GM19328 (cell line): ENCODE measurements around the gene MB.

Experiments
- ATAC-seq: cut with Tn5 transposase; IDR thresholded peaks from one replicate; pipeline ENCODE4 v1.9.1; 2021; ENCODE audit warnings: mild to moderate bottlenecking, moderate library complexity; ENCODE audit not compliant: unreplicated experiment

MB gene

DNA sequence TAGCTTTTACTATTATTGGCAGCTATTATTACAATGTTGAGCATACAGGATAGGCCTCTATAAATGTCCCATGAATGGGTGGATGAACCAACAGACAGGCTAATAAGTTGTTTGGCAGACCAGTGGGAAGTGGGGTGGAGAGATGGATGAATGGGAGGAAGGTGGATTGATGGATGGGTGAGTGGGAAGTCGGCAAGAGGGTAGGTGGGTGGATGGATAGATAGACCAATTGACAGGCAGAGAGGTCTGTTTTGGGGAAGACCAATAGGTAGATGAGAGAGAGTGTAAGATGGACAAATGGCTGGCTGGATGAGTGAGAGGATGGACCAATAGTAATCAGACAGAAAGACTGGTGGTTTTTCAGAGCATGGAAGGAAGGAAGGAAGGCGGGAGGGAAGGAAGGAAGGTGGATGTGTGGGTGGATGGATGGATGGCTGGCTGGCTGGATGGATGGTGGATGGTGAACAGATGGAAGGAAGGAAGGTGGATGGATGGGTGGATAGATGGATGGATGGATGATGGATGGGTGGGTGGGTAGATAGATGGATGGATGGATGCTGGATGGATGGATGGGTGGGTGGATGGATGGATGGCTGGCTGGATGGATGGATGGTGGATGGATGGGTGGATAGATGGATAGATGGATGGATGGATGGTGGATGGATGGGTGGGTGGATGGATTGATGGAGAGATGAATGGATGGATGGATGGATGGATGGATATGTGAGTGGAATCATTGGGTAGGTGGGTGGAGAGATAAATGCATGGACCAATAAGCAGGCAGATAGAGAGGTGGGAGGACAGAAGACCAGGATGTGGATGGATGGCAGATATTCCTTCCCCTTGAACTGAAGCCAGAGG, 39.1 kb downstream of the MB start:
- no peak for ATAC-seq

DNA sequence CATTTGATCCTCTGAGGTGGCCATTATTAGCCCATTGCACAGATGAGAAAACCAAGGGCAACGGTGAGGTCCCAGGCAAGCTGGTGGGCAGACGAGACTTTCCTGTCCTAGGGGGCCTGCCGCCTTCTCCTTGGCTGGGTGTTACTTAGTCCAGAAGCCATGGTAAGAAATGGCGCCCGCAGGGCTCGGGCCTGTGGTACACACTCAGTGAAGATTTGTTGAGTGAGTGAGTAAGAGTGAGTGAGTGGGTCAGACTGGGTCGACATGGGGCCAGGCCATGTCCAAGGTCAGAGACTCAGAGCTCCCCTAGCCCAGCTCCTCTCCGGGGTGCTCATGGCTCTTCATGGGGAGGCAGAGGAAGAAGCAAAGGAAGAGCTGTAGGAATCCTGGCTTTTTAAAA, 40.5 kb downstream of the MB start:
- ATAC-seq, result no peak

DNA sequence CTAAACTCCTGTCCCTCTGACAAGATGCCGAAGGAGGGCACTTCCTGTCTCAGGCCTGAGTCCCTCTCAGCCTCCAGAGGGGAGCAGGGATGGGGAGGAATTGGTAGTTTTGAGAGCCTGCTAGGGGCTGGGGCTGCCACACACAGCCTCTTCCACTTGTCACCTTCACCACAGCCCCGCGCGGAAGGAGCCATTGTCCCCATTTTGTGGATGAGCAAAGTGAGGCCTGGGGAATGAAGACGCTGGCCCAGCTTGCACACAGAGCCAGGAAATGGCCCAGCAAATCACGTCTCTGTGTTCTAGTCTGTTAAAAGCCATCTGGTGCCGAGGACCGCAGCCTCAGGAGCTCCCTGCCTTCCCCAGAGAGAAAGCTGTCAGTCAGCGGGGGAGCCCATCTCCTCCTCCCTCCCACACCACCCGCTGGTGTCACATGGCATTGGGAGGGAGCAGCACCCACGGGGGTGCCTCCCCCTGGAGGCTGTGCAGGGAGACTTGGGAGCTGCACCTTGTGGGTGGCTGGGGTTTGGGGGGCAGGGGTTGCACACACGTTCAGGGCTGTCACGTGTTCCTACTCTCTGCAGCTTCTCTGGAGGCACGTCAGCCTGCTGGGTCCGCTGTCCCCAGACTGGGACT, 41.9 kb downstream of the MB start:
- no peak for ATAC-seq

DNA sequence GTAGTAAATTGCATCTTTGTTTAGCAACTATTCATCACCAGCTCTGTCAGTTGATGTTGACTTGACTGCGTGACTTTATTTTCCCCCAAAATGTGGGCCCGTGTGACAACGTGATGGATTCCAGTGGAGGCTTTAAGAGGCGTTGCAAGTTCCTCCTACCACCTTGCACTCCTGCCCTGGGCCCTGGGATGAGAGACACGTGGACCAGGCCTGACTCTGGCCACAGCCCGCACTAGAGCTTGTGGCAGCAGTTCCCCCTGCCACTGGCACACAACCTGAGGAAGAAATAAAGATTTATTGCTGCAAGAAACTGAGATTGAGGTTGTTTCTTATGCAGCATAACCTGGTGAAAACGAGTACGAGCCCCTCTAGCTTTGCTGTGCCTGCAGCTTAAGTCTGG, 44.6 kb downstream of the MB start:
- no peak for ATAC-seq

DNA sequence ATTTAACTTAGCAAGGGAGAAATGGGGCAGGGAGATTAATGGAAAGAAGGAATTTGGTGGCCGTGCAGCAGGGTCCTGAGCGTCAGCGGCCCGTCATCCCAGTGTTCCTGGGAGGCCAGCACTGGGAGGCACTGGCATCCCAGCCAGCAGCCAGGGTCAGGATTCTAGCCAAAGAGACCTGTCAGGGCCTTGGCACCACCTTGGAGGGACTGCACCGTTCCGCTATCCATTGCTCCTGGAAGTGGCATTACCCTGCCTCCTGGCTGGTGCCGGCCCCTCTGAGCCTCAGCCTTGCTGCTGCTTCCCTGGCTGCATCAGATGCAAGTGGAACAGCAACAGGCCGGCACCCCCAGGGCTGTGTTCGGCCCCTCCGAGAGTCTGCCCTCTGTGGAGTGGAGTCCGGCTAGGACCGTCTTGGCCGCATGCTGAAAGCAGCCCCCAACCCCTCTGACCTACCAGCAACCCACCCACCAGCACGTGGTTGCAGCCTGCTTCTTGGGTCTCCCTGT, 46.4 kb downstream of the MB start:
- no peak for ATAC-seq

DNA sequence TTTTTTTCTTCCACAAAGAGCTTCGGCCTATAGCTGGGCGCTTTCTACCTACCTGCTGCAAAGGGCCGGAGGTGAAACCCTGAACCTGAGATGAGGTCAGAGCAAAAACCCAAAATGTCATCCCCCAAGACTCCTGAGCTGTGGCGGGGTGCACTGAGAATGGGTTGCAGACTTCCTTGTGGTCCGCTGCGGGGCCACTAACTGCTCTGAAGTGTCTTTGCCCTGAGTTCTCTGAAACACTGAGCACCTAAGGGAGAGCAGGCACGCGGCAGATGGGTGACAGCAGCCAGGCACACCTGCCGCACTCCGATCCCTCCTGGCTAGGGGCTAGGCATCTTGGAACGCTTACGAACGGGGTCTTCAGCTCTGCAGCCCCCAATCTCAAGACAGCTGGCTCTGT, 47.2 kb downstream of the MB start:
- no peak for ATAC-seq

DNA sequence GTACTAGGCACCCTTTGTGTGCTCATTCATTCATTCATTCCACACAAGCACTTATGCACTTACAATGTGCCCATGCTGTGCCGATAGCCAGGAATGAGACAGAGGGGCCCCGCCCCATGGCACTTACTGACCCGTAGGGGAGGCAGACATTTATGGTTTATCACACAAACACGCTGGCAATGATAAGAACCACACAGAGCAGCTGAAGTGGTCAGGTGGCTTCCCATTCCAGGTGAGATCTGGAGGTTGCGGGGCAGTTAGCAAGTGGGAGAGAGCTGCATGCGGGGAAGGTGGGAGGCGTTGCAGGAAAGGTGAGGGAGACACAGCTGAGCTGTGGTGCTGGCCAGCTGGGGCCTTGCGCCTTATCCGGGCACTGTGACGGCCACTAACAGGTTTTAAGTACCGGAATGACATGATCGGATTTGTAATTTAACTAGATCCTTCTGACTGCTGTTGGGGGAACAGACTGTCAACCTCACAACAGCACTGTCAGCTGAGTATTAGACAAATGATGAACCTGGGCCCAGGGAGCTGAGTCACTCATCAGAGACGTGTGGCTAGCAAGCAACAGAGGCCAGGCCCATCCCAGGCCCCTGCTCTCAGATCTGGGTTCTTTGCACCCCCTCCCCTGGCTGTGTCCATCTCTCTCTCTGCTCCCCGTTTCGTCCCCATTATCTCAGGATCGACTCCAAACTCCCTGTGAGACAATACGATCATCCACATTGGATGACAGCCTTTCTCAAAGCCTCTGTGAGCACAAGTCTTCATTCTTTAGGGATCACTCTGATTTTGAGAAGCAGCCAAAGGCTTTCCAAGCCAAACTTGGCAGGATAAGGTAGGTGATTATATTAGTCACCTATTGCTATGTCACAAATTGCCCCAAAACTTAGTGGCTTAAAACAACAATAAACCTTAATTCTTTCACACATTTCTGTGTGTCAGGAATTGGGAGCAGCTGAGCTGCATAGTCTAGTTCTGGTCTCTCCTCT, 48.1 kb downstream of the MB start:
- ATAC-seq, result no peak

DNA sequence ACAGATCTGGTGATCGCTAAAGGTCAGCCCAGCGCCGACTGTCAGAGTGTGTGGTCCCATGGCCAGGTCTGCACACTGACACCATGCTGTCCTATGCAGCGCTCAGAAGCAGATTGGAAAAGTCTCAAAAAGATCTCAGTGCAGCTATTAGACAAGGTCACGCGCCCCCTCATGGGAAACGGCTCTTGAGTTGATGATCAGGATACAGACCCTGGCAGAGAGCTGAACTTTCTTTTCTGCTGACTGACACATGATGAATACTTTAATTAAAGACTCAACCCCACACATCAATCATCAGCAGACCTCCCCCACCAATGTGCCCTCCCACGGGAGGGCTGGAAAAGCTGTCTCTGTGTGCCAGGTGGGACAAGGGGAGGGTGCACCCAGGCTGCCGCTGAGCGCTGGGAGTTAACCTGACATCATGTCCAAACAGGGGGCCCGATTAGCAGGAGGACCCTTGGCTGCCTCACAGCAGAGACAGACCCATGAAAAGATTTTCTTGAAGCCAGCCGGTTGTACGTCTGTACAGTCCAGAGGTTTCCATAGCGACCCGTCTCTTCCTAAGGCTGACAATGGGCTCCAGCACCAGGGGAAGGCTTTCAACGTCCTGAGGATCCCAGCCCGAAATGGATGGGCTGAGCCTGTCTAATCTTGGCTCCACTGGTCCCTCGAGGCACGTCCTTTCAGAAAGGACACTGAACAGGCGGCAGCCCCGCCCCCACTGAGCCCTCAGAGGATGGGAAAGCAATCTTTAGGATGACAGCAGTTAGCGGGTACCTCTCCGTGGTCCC, 49.6 kb downstream of the MB start:
- no peak for ATAC-seq

DNA sequence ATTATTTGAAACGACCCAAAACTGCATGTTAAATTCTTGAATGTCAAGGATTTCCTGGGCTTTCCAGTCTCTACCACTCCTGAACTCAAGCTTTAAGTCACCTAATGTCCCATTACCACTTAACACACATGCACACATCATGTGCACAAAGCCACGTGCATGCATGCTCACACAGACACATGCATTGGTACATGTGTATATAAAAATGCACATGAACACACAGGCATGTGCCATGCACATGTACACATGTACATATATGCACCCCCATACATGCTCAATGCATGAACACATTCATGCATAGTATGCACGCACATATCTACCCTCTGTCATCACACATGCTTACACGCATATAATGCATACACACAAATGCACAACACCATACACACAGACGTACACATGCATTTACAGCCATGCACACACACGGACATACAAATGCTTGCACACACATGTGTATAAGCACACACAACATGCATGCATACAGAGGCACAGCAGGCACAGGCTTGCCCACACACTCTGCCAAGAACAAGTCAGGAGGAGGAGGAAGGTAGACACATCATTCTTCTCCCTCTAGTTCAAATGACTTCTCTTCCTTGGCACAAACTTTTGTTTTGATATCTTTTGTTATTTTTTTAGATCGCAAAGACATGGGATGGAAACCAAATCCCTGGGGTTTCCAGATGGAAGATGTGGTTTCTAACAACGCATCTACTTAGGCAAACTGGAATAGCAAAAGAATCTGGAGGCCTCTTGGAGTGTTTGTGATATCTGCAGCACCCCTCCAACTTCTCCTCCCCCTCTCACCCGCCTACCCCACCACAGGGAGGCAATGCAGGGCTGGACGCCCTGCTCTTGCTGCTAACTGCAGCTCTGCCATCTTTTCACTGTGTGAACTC, 51.9 kb downstream of the MB start:
- ATAC-seq, result no peak

DNA sequence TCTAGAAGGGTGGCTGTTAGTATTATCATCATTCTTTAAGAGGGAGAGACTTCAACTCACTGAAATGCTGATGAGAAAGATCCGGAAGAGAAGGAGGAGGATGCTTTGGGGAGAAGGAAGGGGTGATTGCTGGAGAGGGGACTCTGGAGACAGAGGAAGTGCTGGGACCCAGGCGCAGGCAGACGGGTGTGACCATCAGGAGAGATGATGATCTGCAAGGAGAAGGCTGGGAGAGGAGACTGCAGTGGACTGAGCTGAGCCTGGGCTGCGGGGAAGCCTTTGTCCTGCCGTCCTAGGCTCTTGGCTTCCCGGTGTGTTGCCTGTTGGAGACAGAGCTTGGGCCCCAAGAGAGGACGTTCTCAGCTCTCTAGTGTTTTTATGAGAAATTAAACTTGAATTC, 53.9 kb downstream of the MB start:
- no peak for ATAC-seq

DNA sequence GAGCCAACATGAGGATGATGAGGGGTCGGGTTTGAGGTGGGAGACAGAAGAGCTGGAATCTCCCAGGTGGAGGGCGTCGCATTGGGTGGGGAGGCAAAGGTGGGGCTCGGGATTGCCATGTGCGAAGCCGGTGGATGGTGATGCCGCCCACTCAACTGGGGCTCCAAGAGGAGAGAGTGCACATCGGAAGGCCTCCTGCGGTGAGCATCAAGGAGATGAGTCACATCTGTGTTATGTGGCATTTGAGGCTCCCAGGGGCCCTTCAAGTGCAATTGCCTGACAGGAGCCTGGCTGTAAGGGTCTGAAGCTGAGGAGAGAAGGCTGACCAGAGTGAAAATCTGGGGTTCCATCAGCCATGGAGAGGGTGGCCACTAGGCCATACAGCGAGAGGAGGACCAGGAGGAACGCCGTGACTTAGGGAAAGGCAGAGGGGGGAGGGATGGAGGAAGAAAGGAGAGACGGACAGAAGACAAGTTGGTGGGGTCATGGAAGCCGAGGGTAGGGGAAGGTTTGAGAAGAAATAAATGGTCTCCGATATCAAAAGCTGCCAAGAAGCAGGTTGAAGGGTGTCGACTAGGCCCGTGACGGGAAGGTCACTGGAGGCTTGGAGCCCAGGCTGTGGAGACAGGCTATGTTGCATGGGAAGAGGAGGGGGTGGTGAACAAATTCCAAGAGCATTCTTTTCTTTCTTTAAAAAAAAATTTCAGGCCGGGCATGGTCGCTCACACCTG, 55.2 kb downstream of the MB start:
- no peak for ATAC-seq

DNA sequence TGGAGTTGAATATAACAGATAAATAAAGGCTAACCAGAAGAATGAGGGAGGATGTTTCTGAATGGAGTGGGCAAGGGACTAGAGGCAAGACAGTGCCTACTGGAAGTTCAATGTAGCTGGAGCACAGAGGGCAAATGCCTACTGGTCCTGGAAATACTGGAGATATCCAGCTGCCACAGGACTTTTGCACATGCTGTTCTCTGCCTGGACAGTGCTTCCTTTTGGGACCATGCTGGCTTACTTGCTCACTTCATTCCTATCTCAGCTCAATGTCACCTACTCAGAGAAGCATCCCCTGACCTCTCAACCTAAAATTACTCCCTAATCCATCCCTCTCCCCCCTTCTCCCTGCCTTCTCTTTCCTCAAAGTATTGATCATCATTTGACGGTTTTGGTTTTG, 56.3 kb downstream of the MB start:
- ATAC-seq, result no peak

DNA sequence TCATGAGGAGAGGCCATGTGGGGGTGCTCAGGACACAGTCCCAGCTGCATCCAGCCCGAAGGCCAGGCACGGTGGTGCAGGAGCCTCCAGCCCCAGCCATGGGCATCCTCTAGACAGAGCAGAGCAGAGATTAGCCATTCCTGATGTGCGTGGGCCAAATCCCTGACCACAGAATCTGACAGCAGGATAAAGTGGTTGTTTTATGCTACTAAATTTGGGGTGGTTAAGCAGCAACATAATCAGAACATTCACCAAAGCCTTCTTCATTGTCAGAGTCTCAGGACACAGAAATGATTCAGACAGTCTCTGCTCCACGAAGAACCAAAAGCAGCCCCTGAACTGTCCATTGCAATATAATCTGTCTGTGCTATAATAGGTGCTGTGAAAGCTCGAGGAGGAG, 56.8 kb downstream of the MB start:
- no peak for ATAC-seq

DNA sequence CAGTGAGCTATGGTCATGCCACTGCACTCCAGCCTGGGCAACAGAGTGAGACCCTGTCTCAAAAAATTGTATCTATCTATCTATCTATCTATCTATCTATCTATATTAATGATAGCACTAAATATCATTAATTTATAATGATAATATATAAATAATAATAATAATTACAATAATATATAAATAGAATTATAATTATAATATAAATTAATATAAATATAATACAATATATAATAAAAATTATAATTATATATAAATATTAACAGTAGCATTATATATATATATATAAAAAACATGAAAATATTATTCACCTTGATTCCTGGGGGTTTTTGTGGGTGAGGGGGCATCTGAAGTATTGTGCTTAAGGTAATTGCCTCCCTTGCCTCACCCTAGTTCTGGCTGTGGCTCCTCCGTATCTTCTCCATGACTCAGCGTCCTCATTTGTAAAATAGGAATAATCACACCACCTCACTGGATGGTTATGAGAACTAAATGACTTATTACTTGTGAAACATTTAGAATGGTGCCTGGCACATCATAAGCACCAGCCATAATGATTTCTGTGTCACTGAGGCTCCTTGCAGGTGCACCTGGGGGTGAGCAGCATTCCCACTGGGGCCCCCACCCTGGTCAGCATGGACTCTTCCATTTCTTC, 57.6 kb downstream of the MB start:
- no peak for ATAC-seq

DNA sequence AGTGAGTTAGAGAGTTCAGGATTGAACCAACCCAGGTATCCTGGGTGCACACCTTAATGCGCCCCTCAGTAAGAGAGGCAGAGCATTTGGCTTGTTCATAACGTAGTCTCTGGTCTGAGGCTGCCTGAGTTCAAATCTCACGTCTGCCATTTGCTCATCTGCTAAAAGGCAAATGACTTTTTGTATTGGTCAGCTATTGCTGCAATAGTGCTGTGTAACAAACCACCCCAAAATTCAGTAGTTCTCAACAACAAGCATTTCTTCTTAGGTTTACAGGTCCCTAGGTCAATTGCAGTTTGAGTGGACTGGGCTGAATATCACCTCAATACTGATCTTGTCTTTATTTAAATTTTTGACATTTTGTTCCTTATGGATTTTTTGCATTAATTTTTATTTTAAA, 58.4 kb downstream of the MB start:
- ATAC-seq, result no peak

DNA sequence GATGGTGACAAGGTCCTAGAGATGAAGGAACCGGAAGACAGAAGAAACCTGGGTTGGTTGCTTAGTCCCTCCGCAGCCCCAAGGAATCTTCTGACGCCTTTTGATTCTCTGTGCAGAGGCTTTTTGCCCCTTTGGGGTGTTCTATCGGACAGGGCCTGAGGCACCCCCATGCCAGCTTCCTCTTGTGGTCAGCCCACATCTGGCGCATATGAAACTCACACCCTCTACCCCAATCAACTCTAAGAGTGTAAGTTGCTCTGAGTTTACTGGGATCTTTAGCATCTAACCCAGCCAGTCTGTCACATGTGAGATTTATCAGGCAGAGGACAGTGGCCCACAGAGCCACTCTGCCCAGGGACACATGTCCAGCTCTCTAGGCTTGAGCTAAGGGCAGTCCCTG, 59.1 kb downstream of the MB start:
- ATAC-seq, result no peak
